Cardiac fibroblast (primary cell): ENCODE data around the gene NXNL1.
A peak's percentile ranks its signal among the peaks of the same experiment; 100 is the strongest.

Experiments used
- DNase-seq, 2 donors: peaks; one replicate each; pipeline versions ENCODE4 v3.0.0 to v3.0.0-alpha.2; 2010; ENCODE audit warnings: low read depth in 2 of 2
- H3K4me3 ChIP-seq, 2 donors: replicated peaks in 1 of 2; 1 replicate in 1 of 2; 2 replicates in 1 of 2; pipeline ENCODE4 v1.5.1; 2011; ENCODE audit warnings: low read depth in 2 of 2, low read length in 2 of 2, mild to moderate bottlenecking in 2 of 2, moderate library complexity in 1 of 2
- TF ChIP-seq, protein P1 (sequence below): IDR thresholded peaks from one replicate; pipeline ENCODE4 v1.5.1; 2011; ENCODE audit warnings: low read depth, mild to moderate bottlenecking, low read length, inconsistent platforms

The NXNL1 gene

DNA sequence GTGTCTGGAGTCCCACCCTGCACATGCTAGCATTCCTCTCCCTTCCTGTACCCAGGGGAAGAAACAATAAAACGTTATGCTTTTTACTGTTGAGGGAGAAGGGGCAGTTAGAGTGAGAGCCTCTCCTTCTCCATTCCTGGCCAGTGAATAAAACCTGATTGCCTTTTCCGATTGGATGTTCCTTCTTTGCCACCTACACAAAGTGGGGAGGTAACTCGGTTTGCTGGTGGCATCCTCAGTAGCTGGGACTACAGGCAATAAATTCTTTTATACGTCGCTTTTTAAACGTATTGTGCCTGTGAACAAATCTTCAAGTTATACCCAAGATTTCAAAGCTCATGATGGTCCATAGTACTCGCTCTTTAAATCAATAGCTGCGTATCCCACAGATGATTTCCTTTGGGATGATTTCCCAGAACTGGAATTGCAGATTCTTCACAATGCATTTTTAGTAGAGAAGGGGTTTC, 41.5 kb downstream of the NXNL1 start:
- H3K4me3 ChIP-seq, result peak overlapping the region; percentile 22 to 48
- DNase-seq, result no peak
- TF ChIP-seq, protein P1, sequence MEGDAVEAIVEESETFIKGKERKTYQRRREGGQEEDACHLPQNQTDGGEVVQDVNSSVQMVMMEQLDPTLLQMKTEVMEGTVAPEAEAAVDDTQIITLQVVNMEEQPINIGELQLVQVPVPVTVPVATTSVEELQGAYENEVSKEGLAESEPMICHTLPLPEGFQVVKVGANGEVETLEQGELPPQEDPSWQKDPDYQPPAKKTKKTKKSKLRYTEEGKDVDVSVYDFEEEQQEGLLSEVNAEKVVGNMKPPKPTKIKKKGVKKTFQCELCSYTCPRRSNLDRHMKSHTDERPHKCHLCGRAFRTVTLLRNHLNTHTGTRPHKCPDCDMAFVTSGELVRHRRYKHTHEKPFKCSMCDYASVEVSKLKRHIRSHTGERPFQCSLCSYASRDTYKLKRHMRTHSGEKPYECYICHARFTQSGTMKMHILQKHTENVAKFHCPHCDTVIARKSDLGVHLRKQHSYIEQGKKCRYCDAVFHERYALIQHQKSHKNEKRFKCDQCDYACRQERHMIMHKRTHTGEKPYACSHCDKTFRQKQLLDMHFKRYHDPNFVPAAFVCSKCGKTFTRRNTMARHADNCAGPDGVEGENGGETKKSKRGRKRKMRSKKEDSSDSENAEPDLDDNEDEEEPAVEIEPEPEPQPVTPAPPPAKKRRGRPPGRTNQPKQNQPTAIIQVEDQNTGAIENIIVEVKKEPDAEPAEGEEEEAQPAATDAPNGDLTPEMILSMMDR, result no peak

DNA sequence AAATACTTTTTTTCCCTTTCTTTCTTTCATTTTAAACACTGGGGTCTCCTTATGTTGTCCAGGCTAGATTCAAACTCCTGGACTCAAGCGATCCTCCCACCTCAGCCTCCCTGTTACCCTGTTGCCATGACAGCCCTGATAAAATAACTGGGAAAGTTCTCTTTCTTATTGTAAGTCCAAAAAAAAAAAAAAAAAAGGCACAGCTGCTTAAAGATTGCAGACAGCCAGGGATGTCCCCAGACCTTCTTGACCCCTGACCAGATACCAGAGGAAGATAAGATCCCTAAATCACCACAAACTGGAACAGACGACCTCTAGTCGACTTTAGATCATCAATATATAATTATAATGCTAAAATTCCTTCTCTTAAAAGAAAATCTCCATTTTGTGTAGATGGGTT, 42.0 kb downstream of the NXNL1 start:
- TF ChIP-seq, protein P1, result no peak
- peak in 1 of 2 donors; percentile 19 for DNase-seq
- no peak overlapping the region for H3K4me3 ChIP-seq

DNA sequence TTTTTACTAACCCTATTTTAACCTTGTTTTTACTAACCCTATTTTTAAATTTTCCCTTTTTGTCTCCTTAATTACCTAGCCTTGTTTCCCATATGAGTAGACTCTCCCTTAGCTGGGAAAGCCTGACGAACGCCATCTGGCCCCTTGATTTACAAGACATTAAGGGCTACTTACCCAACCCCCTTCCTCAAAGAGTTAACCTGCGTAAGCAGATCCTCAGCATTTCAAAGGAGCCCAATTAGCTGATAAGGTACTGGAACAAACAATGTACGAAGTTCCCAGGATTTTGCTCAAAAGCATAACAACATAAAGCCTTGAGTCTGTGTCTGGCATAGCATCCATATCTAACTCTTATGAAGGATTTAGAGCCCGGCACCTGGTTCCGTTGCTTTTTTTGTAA, 45.6 kb downstream of the NXNL1 start:
- no peak for DNase-seq
- TF ChIP-seq, protein P1, result no peak
- H3K4me3 ChIP-seq, result no peak overlapping the region

DNA sequence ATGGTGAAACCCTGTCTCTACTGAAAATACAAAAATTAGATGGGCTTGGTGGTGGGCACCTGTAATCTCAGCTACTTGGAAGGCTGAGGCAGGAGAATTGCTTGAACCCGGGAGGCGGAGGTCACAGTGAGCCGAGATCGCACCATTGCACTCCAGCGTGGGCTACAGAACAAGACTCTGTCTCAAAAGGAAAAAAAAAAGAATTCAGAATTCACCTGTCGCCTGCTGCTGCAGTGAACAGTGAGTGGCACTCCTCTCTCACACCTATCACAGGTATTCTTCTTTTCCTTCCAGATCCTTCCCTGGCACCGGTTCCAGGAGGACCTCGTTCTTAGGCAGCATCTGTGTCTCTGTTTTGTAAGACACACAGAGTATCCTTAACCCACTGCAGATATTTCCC, 46.6 kb downstream of the NXNL1 start:
- H3K4me3 ChIP-seq, result no peak overlapping the region
- TF ChIP-seq, protein P1, result no peak
- no peak for DNase-seq

DNA sequence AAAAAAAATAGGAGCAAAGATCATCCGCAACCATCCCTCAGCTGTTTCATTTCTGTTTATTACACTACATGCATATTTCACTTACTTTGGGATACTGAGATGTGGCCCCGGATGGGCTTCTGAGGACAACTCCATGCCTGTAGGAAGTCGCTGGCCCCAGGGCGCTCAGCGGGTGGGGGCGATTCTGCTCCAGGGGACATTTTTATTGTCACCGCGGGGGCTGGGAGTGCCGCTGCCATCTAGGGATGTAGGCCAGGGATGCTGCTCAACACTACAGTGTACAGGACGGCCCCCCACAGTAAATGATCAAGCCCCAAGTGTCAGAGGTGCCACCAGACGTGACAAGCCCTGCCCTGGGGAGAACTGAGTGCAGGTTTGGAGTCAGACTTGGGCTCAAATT, 48.9 kb downstream of the NXNL1 start:
- no peak for DNase-seq
- TF ChIP-seq, protein P1, result no peak
- H3K4me3 ChIP-seq, result no peak overlapping the region

DNA sequence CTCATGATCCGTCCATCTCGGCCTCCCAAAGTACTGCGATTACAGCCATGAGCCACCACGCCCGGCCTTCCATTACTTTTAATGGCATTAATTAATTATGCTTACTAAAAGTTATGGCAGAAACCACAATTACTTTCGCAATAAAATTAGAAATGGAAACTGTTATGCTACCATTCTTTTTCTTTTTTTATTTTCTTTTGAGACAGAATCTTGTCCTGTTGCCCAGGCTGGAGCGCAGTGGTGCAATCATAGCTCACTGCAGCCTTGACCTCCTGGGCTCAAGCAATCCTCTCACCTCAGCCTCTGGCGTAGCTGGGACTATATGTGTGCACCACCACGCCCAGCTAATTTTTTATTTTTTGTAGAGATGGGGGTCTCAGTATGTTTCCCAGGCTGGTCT, 50.7 kb downstream of the NXNL1 start:
- TF ChIP-seq, protein P1, result no peak
- peak in 1 of 2 donors; percentile 39 for DNase-seq
- H3K4me3 ChIP-seq, result no peak overlapping the region

DNA sequence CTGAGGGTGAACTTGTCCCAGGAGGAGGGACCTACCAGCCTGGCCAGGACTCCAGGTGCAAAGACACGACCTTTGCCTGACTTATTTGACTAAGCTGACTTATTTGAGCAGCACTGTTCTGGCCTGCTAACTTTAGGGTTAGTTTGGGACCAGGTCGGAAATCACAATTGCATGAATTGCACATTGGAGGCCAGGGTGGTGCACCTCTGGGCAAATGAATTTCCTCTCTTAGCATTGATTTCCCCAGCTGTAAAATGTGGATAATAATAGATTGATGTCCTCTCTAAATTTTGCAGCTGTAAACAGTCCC, 53.9 kb downstream of the NXNL1 start:
- no peak overlapping the region for H3K4me3 ChIP-seq
- TF ChIP-seq, protein P1, result no peak
- DNase-seq, result no peak
